ENCODE data around the gene RSL24D1.

The RSL24D1 gene

DNA sequence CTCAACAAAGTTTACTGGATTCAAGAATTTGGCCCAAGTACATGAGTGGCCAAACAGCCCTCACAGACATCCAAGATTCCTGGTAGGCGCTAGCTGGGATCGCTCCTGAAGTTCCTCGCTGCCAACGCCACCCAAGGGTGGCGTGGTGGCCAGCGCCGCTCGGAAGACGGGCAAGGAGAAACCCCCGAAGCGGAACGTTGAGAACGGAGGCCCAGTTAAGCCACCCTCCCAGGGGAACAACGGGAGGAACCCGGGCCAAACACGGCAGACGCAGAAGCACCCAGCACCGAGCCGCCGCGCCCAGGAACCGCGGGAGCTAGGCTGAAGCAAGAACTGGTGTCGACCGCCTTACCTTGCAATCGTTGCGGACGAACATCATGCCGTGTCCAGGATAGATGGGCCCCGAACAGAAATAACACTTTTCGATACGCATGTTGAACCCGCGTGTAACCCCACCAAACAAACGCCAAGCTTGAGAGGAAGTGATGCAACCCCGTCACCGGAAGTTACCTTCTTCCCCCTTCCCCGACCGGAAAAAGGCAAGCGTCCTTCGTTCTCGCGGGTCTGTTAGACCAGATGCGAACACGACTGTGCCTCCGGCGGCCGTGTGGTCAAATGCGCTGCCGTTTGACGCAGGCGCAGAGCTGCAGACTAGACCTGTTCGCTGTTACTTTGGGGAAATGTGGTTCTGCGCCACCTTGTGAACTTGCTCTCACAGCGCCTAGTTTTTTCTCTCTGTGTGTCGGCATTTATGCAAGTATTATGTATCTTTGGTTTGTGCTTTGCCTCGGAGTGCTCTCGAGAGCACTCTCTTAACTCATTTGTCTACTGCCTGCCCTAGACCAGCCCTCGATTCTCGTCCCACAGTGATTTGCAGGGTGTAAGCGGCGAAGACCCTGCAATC is at the start of gene RSL24D1:
Gene RSL24D1, minus strand, starts transcription at position 484 of the 904 bp plus-strand sequence. Its CDS starts 51 bp downstream, at position 433.
- DNase-seq (ENCODE audit: extremely low read depth, insufficient read length): peak; percentile 94
- Histone ChIP-seq H3K4me3 (replicated peaks; ENCODE audit: low read depth, low read length) (peak within 1 kb of the TSS; percentile 98), H3K27me3 (replicated peaks; ENCODE audit: control insufficient read depth, insufficient read depth, low read length) (no peaks in the 10 kb centered on the region), H3K36me3 (ENCODE audit: control insufficient read depth, insufficient read depth, low read length) (peaks cover 2% of the 10 kb centered on the region)
- TF ChIP-seq, protein P1, sequence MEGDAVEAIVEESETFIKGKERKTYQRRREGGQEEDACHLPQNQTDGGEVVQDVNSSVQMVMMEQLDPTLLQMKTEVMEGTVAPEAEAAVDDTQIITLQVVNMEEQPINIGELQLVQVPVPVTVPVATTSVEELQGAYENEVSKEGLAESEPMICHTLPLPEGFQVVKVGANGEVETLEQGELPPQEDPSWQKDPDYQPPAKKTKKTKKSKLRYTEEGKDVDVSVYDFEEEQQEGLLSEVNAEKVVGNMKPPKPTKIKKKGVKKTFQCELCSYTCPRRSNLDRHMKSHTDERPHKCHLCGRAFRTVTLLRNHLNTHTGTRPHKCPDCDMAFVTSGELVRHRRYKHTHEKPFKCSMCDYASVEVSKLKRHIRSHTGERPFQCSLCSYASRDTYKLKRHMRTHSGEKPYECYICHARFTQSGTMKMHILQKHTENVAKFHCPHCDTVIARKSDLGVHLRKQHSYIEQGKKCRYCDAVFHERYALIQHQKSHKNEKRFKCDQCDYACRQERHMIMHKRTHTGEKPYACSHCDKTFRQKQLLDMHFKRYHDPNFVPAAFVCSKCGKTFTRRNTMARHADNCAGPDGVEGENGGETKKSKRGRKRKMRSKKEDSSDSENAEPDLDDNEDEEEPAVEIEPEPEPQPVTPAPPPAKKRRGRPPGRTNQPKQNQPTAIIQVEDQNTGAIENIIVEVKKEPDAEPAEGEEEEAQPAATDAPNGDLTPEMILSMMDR (IDR thresholded peaks at IDR 0.05; ENCODE audit: insufficient read depth, low read length, poor library complexity, severe bottlenecking): peak; percentile 46

DNA sequence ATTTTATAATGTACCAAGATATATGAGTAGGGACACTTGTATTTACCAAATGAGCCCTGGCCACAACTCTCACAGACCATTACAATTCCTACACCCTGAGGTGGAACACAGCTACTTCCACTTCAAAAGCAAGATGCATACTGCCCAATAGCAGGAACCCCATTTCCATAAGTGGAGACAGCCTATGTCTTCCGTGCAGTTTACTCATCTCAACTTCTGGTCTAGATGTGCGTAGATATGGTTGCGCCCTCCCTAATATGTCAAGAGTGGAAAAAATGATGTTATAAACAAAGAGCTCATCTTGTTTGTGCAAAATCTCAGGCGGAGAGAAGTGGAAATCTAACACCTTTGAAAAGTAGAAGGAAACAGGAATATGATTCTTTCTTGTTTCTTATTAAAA is 48.3 kb upstream of the RSL24D1 start:
- no peaks in the 10 kb centered on the region for H3K27me3 ChIP-seq (replicated peaks; ENCODE audit: control insufficient read depth, insufficient read depth, low read length)
- TF ChIP-seq, protein P1 (IDR thresholded peaks at IDR 0.05; ENCODE audit: insufficient read depth, low read length, poor library complexity, severe bottlenecking): no peak
- no peak overlapping the region for H3K4me3 ChIP-seq (replicated peaks; ENCODE audit: low read depth, low read length)
- no peak for DNase-seq (ENCODE audit: extremely low read depth, insufficient read length)
- no peaks in the 10 kb centered on the region for H3K36me3 ChIP-seq (ENCODE audit: control insufficient read depth, insufficient read depth, low read length)

DNA sequence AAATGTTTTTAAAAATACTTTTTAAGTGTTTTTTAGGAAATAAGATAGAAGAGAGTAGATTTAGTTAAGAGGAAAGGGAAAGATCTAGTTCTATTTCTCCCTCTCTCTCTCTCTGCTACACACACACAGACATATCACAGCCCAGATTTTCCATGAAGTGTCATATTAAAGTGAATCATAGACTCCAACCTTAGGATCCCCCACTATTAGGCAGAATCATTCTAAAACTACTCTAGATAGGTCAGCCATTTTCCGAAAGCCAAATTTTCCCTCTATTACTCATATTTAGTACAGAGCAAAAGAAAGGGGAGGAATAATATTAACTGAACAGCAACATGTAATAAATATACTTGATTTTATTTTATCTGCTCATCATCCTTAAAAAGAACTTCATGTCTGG is 45.1 kb upstream of the RSL24D1 start:
- TF ChIP-seq, protein P1 (IDR thresholded peaks at IDR 0.05; ENCODE audit: insufficient read depth, low read length, poor library complexity, severe bottlenecking): no peak
- H3K36me3 ChIP-seq (ENCODE audit: control insufficient read depth, insufficient read depth, low read length): no peaks in the 10 kb centered on the region
- H3K27me3 ChIP-seq (replicated peaks; ENCODE audit: control insufficient read depth, insufficient read depth, low read length): no peaks in the 10 kb centered on the region
- H3K4me3 ChIP-seq (replicated peaks; ENCODE audit: low read depth, low read length): no peak overlapping the region
- DNase-seq (ENCODE audit: extremely low read depth, insufficient read length): no peak

- Histone ChIP-seq H3K4me3 (replicated peaks; ENCODE audit: low read depth, low read length) (no peak overlapping the region), H3K36me3 (ENCODE audit: control insufficient read depth, insufficient read depth, low read length) (no peaks in the 10 kb centered on the region), H3K27me3 (replicated peaks; ENCODE audit: control insufficient read depth, insufficient read depth, low read length) (no peaks in the 10 kb centered on the region)
- TF ChIP-seq, protein P1 (IDR thresholded peaks at IDR 0.05; ENCODE audit: insufficient read depth, low read length, poor library complexity, severe bottlenecking): no peak
- no peak for DNase-seq (ENCODE audit: extremely low read depth, insufficient read length)
Measured at GRCh38 chr15:55241186-55241585, 44.4 kb upstream of the RSL24D1 start.

- H3K36me3 ChIP-seq (ENCODE audit: control insufficient read depth, insufficient read depth, low read length): no peaks in the 10 kb centered on the region
- no peaks in the 10 kb centered on the region for H3K27me3 ChIP-seq (replicated peaks; ENCODE audit: control insufficient read depth, insufficient read depth, low read length)
Measured at GRCh38 chr15:55240125-55240760, 43.5 kb upstream of the RSL24D1 start.

More at GRCh38 chr15:55240125-55240760, 43.5 kb upstream of the RSL24D1 start:
- TF ChIP-seq, protein P1 (IDR thresholded peaks at IDR 0.05; ENCODE audit: insufficient read depth, low read length, poor library complexity, severe bottlenecking): no peak
- no peak for DNase-seq (ENCODE audit: extremely low read depth, insufficient read length)
- H3K4me3 ChIP-seq (replicated peaks; ENCODE audit: low read depth, low read length): no peak overlapping the region

All from GM06990 (cell line).